ENCODE data around the gene SMS.

DNA sequence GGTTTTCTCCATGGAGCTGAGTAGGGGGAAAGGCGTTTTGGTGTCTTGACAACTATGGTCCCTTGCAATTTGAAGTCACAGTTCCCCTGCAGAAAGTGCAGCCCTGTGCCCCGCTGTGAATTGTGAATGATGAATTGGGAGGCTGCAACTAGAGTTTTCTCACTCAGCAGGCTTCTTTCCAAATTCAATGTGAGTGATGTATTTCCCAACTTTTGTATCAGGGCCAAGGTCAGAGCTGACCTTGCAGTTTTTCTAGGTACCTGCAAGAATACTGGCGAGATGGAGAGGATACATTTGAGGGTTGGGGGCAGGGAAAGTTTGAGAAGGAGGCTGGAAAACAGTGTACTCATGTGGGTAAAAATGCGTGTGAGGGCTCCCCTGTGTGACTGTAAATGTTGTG is 103.4 kb downstream of the SMS start:
- TF ChIP-seq, protein P1, sequence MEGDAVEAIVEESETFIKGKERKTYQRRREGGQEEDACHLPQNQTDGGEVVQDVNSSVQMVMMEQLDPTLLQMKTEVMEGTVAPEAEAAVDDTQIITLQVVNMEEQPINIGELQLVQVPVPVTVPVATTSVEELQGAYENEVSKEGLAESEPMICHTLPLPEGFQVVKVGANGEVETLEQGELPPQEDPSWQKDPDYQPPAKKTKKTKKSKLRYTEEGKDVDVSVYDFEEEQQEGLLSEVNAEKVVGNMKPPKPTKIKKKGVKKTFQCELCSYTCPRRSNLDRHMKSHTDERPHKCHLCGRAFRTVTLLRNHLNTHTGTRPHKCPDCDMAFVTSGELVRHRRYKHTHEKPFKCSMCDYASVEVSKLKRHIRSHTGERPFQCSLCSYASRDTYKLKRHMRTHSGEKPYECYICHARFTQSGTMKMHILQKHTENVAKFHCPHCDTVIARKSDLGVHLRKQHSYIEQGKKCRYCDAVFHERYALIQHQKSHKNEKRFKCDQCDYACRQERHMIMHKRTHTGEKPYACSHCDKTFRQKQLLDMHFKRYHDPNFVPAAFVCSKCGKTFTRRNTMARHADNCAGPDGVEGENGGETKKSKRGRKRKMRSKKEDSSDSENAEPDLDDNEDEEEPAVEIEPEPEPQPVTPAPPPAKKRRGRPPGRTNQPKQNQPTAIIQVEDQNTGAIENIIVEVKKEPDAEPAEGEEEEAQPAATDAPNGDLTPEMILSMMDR (IDR thresholded peaks at IDR 0.05): no peak
- TF ChIP-seq POLR2A (IDR thresholded peaks at IDR 0.05): no peak

All from uterus (tissue), 2 donors.